HT-29 (cell line): Measurements from ENCODE around the gene ITGA6. TPM values are rescaled to one million over a fixed set of nuclear protein-coding genes. Genes with fewer than 3 reads are reported as not detected.

Experiments used
- DNase-seq: peaks from one replicate; pipeline ENCODE4 v3.0.0-alpha.2; 2015; ENCODE audit warnings: low spot score
- total RNA-seq: library from RNA; depleted of rRNA; stranded (reverse); fragments of >200 nt; shearing (Covaris generic); gene quantifications from 2 replicates; pipeline ENCODE4 v1.2.3, GENCODE V29; 2014

The ITGA6 gene
- total RNA-seq, 1 experiment from 2014 or later: 155 TPM

- peak; percentile 81 for DNase-seq
These were observed 13.4 kb downstream of the ITGA6 start for GRCh38 chr2:172440795-172441194.

GRCh38 chr2:172442072-172442895, 14.9 kb downstream of the ITGA6 start:
- DNase-seq: peak; percentile 97

- no peak for DNase-seq
These were observed 18.5 kb downstream of the ITGA6 start for GRCh38 chr2:172445851-172446250.

- DNase-seq: no peak
These were observed 19.2 kb downstream of the ITGA6 start for GRCh38 chr2:172446474-172447063.

GRCh38 chr2:172447811-172448493, 20.6 kb downstream of the ITGA6 start:
- DNase-seq: no peak

DNA sequence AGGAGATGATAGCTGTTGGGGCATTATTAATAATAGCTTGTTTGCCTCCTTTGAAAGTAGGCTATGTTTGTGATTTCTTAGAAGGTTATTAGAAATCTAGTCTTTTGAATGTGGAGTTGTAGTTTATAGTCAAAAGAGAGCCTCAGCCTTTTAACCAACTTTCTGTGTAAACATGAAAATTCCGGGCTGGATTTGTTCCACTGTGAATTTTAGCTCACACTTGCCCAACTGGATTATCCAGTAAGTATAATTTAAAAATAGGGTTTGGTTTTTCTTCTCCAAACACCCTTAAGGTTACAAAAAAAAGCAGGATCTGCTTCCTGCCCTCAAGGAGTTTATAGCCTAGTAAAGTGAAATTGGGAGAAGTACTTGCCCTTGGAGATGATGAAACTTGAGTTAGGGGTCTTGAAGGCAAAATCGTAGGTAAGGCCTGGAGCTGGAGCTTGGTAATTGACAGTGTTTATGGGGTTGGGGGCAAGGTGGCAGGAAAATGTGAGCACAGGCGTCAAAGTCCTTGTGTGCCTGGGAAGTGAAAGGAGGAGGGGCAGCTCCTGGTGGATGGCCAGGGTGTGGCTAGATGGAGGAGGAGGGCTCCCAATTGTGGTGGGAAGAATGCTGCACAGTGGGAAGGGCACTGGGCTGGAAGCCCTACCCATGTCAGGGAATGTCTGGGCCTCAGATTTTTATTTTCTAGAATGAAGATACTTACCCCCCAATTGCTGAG, 21.3 kb downstream of the ITGA6 start:
- no peak for DNase-seq

- no peak for DNase-seq
These were observed 22.6 kb downstream of the ITGA6 start for GRCh38 chr2:172449911-172450550.

- DNase-seq: no peak
These were observed 24.5 kb downstream of the ITGA6 start for GRCh38 chr2:172451923-172452322.

DNA sequence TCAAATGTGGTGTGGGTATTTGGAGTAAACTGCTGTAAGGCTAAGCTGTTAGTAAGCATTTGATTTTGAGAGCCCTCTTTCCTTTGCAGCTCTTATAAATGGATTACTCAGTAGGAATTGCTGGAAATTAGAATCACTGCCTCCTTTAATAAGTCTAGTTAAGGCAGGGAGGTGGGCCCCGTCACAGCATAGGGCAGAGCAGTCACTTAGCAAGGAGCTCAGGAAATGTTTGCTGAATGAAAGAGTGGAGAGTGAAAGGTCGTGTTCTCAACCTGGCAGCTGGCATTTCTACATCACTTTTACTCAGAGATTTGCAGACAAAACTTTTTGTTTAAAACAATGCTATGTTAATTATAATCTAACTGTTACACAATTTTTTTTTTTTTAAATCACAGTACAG, 25.5 kb downstream of the ITGA6 start:
- DNase-seq: no peak

- DNase-seq: no peak
These were observed 27.2 kb downstream of the ITGA6 start for GRCh38 chr2:172454404-172455120.

GRCh38 chr2:172455121-172455515, 27.7 kb downstream of the ITGA6 start:
- peak; percentile 46 for DNase-seq

GRCh38 chr2:172456002-172456401, 28.6 kb downstream of the ITGA6 start:
- DNase-seq: peak; percentile 50

DNA sequence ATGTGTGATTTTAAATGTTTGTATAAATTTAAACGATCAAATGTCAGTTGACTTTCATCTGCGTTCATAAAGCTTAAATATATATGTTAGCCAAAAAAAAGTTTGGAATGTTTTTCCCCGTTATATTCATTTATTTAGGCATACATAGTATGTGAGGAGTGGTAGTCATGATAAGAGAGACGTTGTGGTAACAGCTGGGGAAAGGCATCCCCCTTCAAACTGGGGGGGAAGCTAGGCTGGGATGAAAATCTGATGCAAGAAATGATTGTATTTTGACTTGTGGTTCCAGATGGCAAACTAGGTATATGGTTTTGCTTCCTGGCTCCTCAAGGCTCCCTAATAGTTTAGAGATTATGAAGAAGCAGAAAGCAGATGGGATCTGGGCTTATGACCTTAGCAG, 30.1 kb downstream of the ITGA6 start:
- DNase-seq: no peak

DNA sequence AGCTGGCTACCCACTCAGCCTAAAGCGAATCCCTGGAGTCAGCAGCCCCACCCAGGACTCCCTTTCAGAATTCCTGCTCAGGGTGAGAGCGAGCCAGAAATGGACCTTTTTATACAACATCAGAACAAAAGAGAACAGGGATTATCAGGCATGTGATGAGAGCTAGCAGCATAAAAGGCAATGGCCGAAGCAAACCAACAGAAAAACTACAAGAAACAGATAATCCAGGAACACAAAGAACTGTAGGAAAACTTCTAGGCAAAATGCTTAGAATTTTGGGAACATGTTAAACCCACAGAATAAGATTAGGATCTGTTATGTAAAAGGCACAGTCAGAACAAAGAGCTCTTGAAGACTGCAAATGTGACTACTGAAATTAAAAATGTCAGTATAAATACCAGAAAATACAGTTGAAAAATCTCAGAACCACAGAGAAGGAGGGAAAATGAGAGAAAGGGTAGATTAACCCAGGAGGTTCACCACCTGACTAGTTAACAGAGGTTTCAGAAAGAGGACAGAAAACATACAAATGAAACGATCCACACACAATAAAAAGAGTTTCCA, 31.3 kb downstream of the ITGA6 start:
- DNase-seq: no peak

DNA sequence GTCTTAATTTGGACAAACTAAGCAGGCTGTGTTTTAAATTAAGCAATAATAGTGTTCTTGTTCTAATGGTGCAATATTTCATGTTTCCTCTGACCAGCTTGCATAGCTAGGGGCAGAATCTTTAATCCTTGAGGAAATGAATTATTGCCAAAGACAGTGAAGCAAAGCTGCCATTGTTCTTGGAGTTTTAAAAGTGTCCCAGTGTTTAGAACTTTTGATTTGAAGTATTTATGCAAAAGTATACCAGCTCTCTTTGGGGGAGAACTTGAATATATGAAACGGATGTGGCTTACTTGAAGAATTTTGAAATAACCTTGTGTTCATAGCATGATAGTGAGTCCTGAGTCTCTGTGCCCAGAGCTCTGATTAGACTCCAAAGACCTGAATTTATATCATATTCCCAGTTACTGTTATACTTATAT, 33.4 kb downstream of the ITGA6 start:
- peak; percentile 41 for DNase-seq

DNA sequence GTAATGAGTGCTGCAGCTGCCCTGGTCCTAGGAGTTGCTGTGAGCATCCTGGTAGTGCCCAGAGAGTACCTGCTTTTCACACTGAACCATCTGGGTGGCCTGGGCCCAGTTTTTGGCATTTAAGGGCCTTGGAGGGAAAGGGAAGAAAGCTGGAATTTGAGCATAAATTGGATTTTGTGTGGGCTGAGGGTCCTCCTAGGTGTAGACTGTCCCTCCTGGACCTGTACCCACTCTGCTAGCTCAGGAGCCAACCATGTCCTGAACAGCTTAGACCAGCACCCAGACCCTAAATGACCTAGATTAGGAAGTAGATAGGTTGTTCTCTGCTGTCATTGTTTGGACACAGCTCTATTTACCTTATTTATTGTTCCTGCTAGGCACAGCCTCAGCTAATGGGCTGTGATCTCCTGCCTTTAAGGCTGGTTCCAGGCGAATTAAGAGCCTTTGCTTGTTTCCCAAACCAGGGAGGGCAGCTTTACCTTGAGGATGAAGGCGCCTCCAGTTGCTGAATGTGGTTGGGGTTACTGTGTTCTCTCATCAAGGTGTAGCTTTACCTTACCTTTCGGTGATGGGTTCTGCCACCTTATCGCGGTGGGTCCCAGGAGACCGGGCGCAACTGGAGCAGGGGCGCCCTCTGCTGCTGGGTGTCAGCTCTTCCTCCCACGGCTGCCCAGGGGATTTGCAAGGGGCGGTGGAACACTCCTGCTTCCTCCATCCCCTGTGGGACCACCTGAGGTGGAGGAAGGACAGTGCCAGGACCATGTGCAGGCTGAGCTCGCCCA, 34.4 kb downstream of the ITGA6 start:
- DNase-seq: peak; percentile 90

DNA sequence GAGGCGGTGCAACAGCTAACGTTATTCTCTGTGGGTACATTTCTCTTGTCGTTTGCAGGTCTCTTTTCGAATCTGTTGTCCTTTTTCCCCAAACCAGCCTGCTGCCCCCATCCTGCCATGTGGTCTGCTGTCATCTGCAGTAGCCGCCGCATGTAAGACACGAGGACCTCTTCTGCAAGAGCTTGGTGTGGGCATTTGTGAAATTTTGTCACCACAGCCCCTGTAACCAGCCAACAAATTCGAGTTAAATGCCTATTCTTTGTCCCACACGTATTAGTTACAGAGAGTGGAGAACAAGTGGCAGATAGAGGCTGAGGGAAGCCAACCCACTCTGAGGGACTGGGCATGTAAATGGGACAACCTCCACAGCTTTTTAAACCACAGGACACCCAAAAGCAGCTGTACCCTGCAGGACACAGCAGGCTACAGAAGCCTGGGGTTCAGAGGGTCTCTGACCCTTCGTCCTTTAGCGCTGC, 35.0 kb downstream of the ITGA6 start:
- peak; percentile 37 for DNase-seq

- peak; percentile 87 for DNase-seq
These were observed 35.5 kb downstream of the ITGA6 start for GRCh38 chr2:172462849-172463381.
